Measurements from ENCODE around the gene OR10A2. TPM values are rescaled to one million over a fixed set of nuclear protein-coding genes. Genes with fewer than 3 reads are reported as not detected.
"Not testable (repeated sequence)": the region's sequence is repeated elsewhere in the genome, so short reads cannot be mapped to it uniquely, and the experiment has no call there.

Gene OR10A2
- polyA plus RNA-seq, 3 donors = not detected

GRCh38 chr11:6900327-6900999 is 37.6 kb downstream of the OR10A2 start:
- no peaks in the 10 kb centered on the region for H3K27me3 ChIP-seq (ENCODE audit: control insufficient read depth in 2 of 2, insufficient read depth in 2 of 2, low read length in 2 of 2)
- Mint-ChIP-seq H3K4me3 (no peak overlapping the region), H3K9me3 (peaks cover 2 to 9% (median 3%) of the 10 kb centered on the region in 7 donors), H3K36me3 (no peaks in the 10 kb centered on the region), H3K4me1 (no peaks in the 10 kb centered on the region), H3K27me3 (ENCODE audit: low read depth in 3 of 3) (peaks cover 0 to 1% (median 0%) of the 10 kb centered on the region in 3 donors), H3K27ac (no peak overlapping the region)
- no peak for DNase-seq
- no peak overlapping the region for H2AFZ ChIP-seq (ENCODE audit: insufficient read depth, low read depth, low read length, poor library complexity, severe bottlenecking)
- TF ChIP-seq CTCF (IDR thresholded peaks at IDR 0.05) = no peak
- H3K79me2 ChIP-seq (ENCODE audit: insufficient read depth, low read length) = no peaks in the 10 kb centered on the region
- H3K27ac ChIP-seq (ENCODE audit: low read depth in 1 of 2, low read length in 2 of 2) = no peak overlapping the region
- H3K4me1 ChIP-seq (ENCODE audit: control insufficient read depth in 1 of 2, insufficient read depth in 2 of 2, low read length in 2 of 2) = no peaks in the 10 kb centered on the region
- no CpG with 5 or more reads among the region's 2 CpGs for WGBS (ENCODE audit: insufficient coverage)
- intact Hi-C loops (cut with micrococcal nuclease) = no loop called here
- peaks cover 0 to 6% of the 10 kb centered on the region in 2 donors for H3K9me3 ChIP-seq (replicated peaks in 1 of 2; ENCODE audit: control insufficient read depth in 1 of 2, insufficient read depth in 1 of 2, low read length in 2 of 2)
- H4K20me1 ChIP-seq (ENCODE audit: insufficient read depth, low read length) = no peaks in the 10 kb centered on the region
- H3K4me2 ChIP-seq (replicated peaks; ENCODE audit: extremely low read depth, low read length, poor library complexity, severe bottlenecking) = no peak overlapping the region
- no peak overlapping the region for H3K4me3 ChIP-seq (replicated peaks in 1 of 3; ENCODE audit: low read depth in 2 of 3, low read length in 3 of 3)
- no peaks in the 10 kb centered on the region for H3K36me3 ChIP-seq (replicated peaks in 1 of 2; ENCODE audit: control insufficient read depth in 1 of 2, insufficient read depth in 2 of 2, low read length in 2 of 2)
- no peak overlapping the region for H3K9ac ChIP-seq (ENCODE audit: insufficient read depth, low read length, poor library complexity, severe bottlenecking)

- H4K20me1 ChIP-seq (ENCODE audit: insufficient read depth, low read length); H3K27ac Mint-ChIP-seq; H2AFZ ChIP-seq (ENCODE audit: insufficient read depth, low read depth, low read length, poor library complexity, severe bottlenecking); H3K9ac ChIP-seq (ENCODE audit: insufficient read depth, low read length, poor library complexity, severe bottlenecking); H3K27ac ChIP-seq (ENCODE audit: low read depth in 1 of 2, low read length in 2 of 2); H3K4me3 ChIP-seq (replicated peaks in 1 of 3; ENCODE audit: low read depth in 2 of 3, low read length in 3 of 3); H3K4me1 Mint-ChIP-seq; H3K27me3 ChIP-seq (ENCODE audit: control insufficient read depth in 2 of 2, insufficient read depth in 2 of 2, low read length in 2 of 2); H3K4me1 ChIP-seq (ENCODE audit: control insufficient read depth in 1 of 2, insufficient read depth in 2 of 2, low read length in 2 of 2); H3K27me3 Mint-ChIP-seq (ENCODE audit: low read depth in 3 of 3); intact Hi-C loops (cut with micrococcal nuclease); H3K4me2 ChIP-seq (replicated peaks; ENCODE audit: extremely low read depth, low read length, poor library complexity, severe bottlenecking); H3K79me2 ChIP-seq (ENCODE audit: insufficient read depth, low read length); H3K36me3 ChIP-seq (replicated peaks in 1 of 2; ENCODE audit: control insufficient read depth in 1 of 2, insufficient read depth in 2 of 2, low read length in 2 of 2); DNase-seq; H3K4me3 Mint-ChIP-seq; H3K36me3 Mint-ChIP-seq; H3K9me3 ChIP-seq (replicated peaks in 1 of 2; ENCODE audit: control insufficient read depth in 1 of 2, insufficient read depth in 1 of 2, low read length in 2 of 2): not testable (repeated sequence)
- 85% methylated on average over 9 of the region's 13 CpGs for WGBS (ENCODE audit: insufficient coverage)
- H3K9me3 Mint-ChIP-seq = peaks cover 2 to 11% (median 6%) of the 10 kb centered on the region in 7 donors
Observed at GRCh38 chr11:6904804-6905203, 41.9 kb downstream of the OR10A2 start.
